NCI-H128 (cell line): ENCODE results near the gene CTNND2.

ENCODE experiments used
- DNase-seq: peaks from one replicate; lab custom pipeline; 2025; ENCODE audit not compliant: unreplicated experiment; lab: John Stamatoyannopoulos, UW

The CTNND2 gene

GRCh38 chr5:11289208-11289607 lies 615.0 kb downstream of the CTNND2 start:
- no peak for DNase-seq

- no peak for DNase-seq
Measured at GRCh38 chr5:11281842-11282241, 622.4 kb downstream of the CTNND2 start.

GRCh38 chr5:11277323-11277722 lies 626.9 kb downstream of the CTNND2 start:
- DNase-seq: no peak

- DNase-seq: no peak
Measured at GRCh38 chr5:11273180-11273903, 630.9 kb downstream of the CTNND2 start.

GRCh38 chr5:11269515-11269914 lies 634.7 kb downstream of the CTNND2 start:
- DNase-seq: no peak

GRCh38 chr5:11268891-11269290 lies 635.4 kb downstream of the CTNND2 start:
- no peak for DNase-seq

GRCh38 chr5:11266331-11266730 lies 637.9 kb downstream of the CTNND2 start:
- DNase-seq: no peak

GRCh38 chr5:11261241-11261640 lies 643.0 kb downstream of the CTNND2 start:
- DNase-seq: no peak

- no peak for DNase-seq
Measured at GRCh38 chr5:11258001-11258400, 646.2 kb downstream of the CTNND2 start.

GRCh38 chr5:11252523-11252922 lies 651.7 kb downstream of the CTNND2 start:
- DNase-seq: no peak

- DNase-seq: no peak
Measured at GRCh38 chr5:11252075-11252474, 652.2 kb downstream of the CTNND2 start.

GRCh38 chr5:11251247-11251646 lies 653.0 kb downstream of the CTNND2 start:
- DNase-seq: no peak

GRCh38 chr5:11248966-11249365 lies 655.3 kb downstream of the CTNND2 start:
- no peak for DNase-seq

GRCh38 chr5:11247224-11247623 lies 657.0 kb downstream of the CTNND2 start:
- no peak for DNase-seq

GRCh38 chr5:11240293-11241190 lies 663.7 kb downstream of the CTNND2 start:
- no peak for DNase-seq

GRCh38 chr5:11239261-11240015 lies 664.8 kb downstream of the CTNND2 start:
- DNase-seq: no peak

- no peak for DNase-seq
Measured at GRCh38 chr5:11234501-11234911, 669.7 kb downstream of the CTNND2 start.

GRCh38 chr5:11230890-11231289 lies 673.4 kb downstream of the CTNND2 start:
- DNase-seq: no peak

GRCh38 chr5:11227064-11227463 lies 677.2 kb downstream of the CTNND2 start:
- DNase-seq: no peak

GRCh38 chr5:11224436-11225187 lies 679.6 kb downstream of the CTNND2 start:
- DNase-seq: no peak

GRCh38 chr5:11222169-11222568 lies 682.1 kb downstream of the CTNND2 start:
- DNase-seq: no peak
